Naive thymus-derived CD8-positive, alpha-beta T cell (primary cell): ENCODE measurements around the gene RASSF5. TPM values are rescaled to one million over a fixed set of nuclear protein-coding genes. Genes with fewer than 3 reads are reported as not detected.

Experiments used
- ATAC-seq, 2 donors: fragments of 150-1000 bp; cut with Tn5 transposase in 1 of 2; sonication (Bioruptor Pico), chemical (Tn5 transposase) in 1 of 2; 1 replicate in 1 of 2; 2 replicates in 1 of 2; pipeline ENCODE4 v1.10.0; 2021; ENCODE audit warnings: mild to moderate bottlenecking in 2 of 2, moderate library complexity in 2 of 2
- POLR2A ChIA-PET: fragments of 350-600 bp; sonication (Branson Sonifier 250); formaldehyde crosslinking; loops from one replicate; lab custom pipeline; 2021; ENCODE audit warnings: antibody characterized with exemption; lab: Charles Lee
- DNase-seq, 10 donors: peaks; one replicate each; pipeline versions ENCODE4 v3.0.0 to v3.0.0-alpha.2; 2020 to 2022
- H3K27ac Mint-ChIP-seq, 10 donors: one replicate each; pipeline ENCODE4 v1.8.0; 2020 to 2022; ENCODE audit warnings: mild to moderate bottlenecking in 10 of 10, mixed read lengths in 10 of 10, moderate library complexity in 4 of 10, inconsistent platforms in 1 of 10
- H3K27me3 Mint-ChIP-seq, 5 donors: one replicate each; pipeline ENCODE4 v1.8.0; 2021 to 2022; ENCODE audit warnings: mixed read lengths in 5 of 5
- H3K36me3 Mint-ChIP-seq, 3 donors: one replicate each; pipeline ENCODE4 v1.8.0; 2020 to 2022; ENCODE audit warnings: mixed read lengths in 3 of 3, mild to moderate bottlenecking in 2 of 3, inconsistent platforms in 1 of 3
- H3K4me1 Mint-ChIP-seq, 4 donors: one replicate each; pipeline ENCODE4 v1.8.0; 2021 to 2022; ENCODE audit warnings: mixed read lengths in 4 of 4
- H3K4me3 Mint-ChIP-seq, 10 donors: one replicate each; pipeline ENCODE4 v1.8.0; 2020 to 2022; ENCODE audit warnings: mild to moderate bottlenecking in 10 of 10, mixed read lengths in 10 of 10, moderate library complexity in 6 of 10, inconsistent platforms in 1 of 10
- H3K9me3 Mint-ChIP-seq, 9 donors: one replicate each; pipeline ENCODE4 v1.8.0; 2020 to 2022; ENCODE audit warnings: mixed read lengths in 9 of 9, mild to moderate bottlenecking in 3 of 9, inconsistent platforms in 1 of 9, moderate library complexity in 1 of 9
- polyA plus RNA-seq, 3 donors: library from polyadenylated mRNA; unstranded; fragments of 300-500 nt; fragmentation: Illumina TruSeq; gene quantifications; one replicate each; pipeline ENCODE4 v1.2.3, GENCODE V29; 2021
- total RNA-seq, 8 experiments: library from RNA in 2 of 8; stranded (reverse) in 2 of 8; gene quantifications; one replicate each; pipeline ENCODE4 v1.2.3 and lab custom pipeline; 2021 to 2026

Gene RASSF5, protein sequence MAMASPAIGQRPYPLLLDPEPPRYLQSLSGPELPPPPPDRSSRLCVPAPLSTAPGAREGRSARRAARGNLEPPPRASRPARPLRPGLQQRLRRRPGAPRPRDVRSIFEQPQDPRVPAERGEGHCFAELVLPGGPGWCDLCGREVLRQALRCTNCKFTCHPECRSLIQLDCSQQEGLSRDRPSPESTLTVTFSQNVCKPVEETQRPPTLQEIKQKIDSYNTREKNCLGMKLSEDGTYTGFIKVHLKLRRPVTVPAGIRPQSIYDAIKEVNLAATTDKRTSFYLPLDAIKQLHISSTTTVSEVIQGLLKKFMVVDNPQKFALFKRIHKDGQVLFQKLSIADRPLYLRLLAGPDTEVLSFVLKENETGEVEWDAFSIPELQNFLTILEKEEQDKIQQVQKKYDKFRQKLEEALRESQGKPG
- total RNA-seq, result 100 to 1,000 TPM; 224 to 229 TPM
- 100 to 1,000 TPM; 233 to 358 (median 291) TPM for polyA plus RNA-seq
- 284 to 625 (median 452) reads per million in 6 experiments for total RNA-seq (lab: John Stamatoyannopoulos, UW)

DNA sequence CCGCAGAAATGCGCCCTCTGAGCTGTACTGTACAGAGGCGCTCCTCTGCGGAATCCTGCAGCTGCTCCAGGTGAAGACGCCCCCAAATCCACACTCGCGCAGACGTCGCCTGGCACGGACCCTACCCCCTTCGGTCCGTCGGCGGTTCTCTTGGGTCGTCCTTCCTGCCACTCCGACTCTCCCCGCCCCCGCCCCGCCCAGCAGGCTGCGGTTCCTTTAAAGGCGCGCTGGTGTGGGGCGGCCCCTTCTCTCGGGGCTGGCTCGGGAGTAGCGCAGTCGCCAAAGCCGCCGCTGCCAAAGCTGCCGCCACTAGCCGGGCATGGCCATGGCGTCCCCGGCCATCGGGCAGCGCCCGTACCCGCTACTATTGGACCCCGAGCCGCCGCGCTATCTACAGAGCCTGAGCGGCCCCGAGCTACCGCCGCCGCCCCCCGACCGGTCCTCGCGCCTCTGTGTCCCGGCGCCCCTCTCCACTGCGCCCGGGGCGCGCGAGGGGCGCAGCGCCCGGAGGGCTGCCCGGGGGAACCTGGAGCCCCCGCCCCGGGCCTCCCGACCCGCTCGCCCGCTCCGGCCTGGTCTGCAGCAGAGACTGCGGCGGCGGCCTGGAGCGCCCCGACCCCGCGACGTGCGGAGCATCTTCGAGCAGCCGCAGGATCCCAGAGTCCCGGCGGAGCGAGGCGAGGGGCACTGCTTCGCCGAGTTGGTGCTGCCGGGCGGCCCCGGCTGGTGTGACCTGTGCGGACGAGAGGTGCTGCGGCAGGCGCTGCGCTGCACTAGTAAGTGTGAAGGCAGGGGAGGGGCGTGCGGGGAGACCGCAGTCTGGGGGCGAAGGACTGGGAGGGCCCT, at the start of gene RASSF5:
Gene RASSF5, plus strand, starts transcription at position 248 of the 846 bp plus-strand sequence. Its CDS starts 72 bp downstream, at position 320.
- POLR2A ChIA-PET, result interaction anchor here (0.6 to 3.0 kb wide), 14 partner anchors 8 to 105 kb away, joined by 3 to 18 read pairs (median 4); partner anchors contain the start of genes EIF2D and IKBKE
- Mint-ChIP-seq H3K4me3 (peak within 1 kb of the TSS; percentile 72 to 91 (median 80)), H3K27ac (peak within 1 kb of the TSS in 9 of 10 donors; percentile 32 to 75 (median 55)), H3K9me3 (no peaks in the 10 kb centered on the region), H3K36me3 (no peaks in the 10 kb centered on the region), H3K4me1 (peaks cover 14 to 48% (median 40%) of the 10 kb centered on the region in 4 donors), H3K27me3 (peaks cover 9 to 29% (median 14%) of the 10 kb centered on the region in 5 donors)
- DNase-seq (peak; percentile 65 to 89 (median 75)), ATAC-seq (peak; percentile 88 to 92)

DNA sequence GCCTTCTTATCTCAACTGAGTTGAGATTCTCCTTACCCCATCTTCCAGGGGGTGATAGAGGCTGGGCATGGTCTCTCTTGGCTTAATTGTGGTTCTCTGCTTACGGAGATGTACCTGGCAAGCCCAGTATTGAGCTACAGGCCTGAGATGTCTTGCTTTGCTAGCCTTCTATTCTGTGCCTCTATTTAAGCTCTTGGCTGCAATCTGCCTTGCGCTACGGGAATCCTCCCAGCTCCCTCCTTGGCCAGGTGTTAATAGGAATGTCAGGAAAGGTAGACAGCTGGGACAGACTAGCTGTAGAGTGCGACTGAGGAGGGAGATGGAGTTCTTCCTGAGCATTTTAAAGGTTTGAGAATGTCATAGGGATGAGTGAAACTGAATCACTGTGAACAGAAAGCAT, 47.6 kb upstream of the RASSF5 start:
- Mint-ChIP-seq H3K27ac (peak overlapping the region in 1 of 10 donors; percentile 24), H3K36me3 (peaks cover 0 to 6% (median 6%) of the 10 kb centered on the region in 3 donors), H3K9me3 (no peaks in the 10 kb centered on the region), H3K27me3 (no peaks in the 10 kb centered on the region), H3K4me1 (peaks cover 11 to 22% (median 18%) of the 10 kb centered on the region in 4 donors), H3K4me3 (no peak overlapping the region)
- POLR2A ChIA-PET, result interaction anchor here (0.6 to 2.6 kb wide), 2 partner anchors 20 to 85 kb away, joined by 6 to 7 read pairs; no protein-coding TSS in a partner anchor
- ATAC-seq (no peak), DNase-seq (no peak)

DNA sequence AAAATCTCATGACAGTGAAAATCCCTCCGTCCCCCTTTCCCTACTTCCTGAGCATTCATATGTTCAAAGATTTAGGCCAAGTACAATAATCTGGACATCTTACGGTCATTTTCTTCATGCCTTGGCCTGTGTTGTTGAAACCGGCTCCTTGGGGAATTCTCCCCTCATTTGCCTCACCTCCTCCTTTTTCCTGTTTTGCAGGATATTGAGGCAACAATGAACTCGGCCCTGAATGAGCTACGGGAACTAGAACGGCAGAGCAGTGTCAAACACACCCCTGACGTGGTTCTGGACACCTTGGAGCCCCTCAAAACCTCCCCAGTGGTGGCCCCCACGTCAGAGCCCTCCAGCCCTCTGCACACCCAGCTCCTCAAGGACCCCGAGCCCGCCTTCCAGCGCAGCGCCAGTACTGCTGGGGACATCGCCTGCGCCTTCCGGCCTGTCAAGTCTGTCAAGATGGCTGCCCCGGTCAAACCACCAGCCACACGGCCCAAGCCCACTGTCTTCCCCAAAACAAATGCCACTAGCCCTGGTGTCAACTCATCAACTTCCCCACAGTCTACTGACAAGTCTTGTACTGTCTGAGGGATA, 46.4 kb upstream of the RASSF5 start:
- ATAC-seq, result no peak
- peaks cover 12 to 32% (median 29%) of the 10 kb centered on the region in 4 donors for H3K4me1 Mint-ChIP-seq
- no peaks in the 10 kb centered on the region for H3K9me3 Mint-ChIP-seq
- POLR2A ChIA-PET, result interaction anchor here (1.2 to 2.9 kb wide), 4 partner anchors 10 to 19 kb away, joined by 3 to 22 read pairs (median 5); partner anchors contain the start of gene IKBKE
- H3K27ac Mint-ChIP-seq, result no peak overlapping the region
- no peaks in the 10 kb centered on the region for H3K36me3 Mint-ChIP-seq
- no peaks in the 10 kb centered on the region for H3K27me3 Mint-ChIP-seq
- DNase-seq, result no peak
- H3K4me3 Mint-ChIP-seq, result no peak overlapping the region

DNA sequence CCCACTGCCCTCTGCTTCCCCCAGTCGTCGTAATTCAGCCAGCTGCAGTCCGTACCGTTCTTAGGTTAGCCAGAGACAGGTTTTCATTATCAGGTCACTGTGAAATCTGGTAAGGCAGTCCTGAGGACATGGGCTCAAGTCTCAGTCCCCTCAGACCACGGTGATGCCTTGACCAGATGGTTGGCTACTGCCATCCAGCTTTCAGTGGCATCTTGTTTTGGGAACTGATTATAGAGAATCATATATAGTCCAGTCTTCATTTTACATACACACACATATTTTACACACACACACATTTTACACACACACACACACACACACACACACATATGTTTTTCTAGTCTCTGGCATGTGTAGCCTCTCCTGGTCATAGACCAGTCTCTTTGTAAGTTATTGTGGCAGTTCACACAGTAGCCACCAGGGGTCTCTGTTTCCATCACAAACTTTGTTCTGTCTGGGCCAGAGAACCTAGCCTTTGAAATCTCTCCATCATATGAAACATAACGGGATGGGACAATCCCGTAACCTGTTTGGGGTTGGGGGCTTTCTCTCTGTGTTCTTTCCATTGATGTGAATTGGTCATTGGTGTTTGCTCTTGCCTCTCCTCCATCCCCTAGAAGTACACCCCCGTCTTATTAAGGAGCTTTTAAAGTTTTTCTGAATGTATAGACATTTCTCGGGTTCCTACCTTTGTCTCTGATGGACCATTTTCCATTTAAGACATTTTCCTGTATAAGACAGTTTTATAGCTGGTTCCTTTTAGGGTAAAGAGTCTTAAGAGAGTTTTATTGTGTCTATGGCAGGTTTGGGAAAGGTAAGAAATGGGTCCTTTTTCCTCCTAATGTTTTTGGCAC, 45.5 kb upstream of the RASSF5 start:
- POLR2A ChIA-PET, result interaction anchor here (0.8 to 2.9 kb wide), 5 partner anchors 9 to 44 kb away, joined by 3 to 22 read pairs (median 4); partner anchors contain the start of gene IKBKE
- Mint-ChIP-seq H3K9me3 (no peaks in the 10 kb centered on the region), H3K27ac (peak overlapping the region in 2 of 10 donors; percentile 11 to 80)

DNA sequence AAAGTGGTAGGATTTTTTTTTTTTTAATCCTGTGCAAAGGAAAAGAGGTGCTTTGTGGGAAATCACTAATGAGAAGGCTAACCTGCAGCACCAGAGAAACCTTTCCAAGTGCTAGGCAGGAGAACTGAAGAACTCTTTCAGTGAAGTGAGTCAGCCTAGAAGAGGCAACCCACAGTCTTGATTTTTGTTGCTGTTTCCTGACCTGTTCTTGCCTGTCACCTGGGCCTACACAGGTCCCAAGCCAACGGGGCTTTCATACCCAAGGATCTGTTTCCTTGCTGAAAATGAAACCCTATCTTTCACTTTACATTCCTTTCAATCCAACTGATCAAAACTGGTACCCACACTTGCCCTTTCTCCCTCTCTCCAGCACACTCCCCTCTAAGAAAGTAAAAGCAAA, 44.2 kb upstream of the RASSF5 start:
- no peak for DNase-seq
- Mint-ChIP-seq H3K4me3 (no peak overlapping the region), H3K9me3 (no peaks in the 10 kb centered on the region), H3K4me1 (peaks cover 32 to 54% (median 50%) of the 10 kb centered on the region in 4 donors), H3K27me3 (no peaks in the 10 kb centered on the region), H3K36me3 (no peaks in the 10 kb centered on the region), H3K27ac (peak overlapping the region; percentile 32 to 93 (median 76))
- no peak for ATAC-seq
- POLR2A ChIA-PET, result interaction anchor here (2.9 kb wide), 1 partner anchor 7 kb away, joined by 22 read pairs; the partner anchor contains the start of gene IKBKE

More for the DNA sequence above, 45.5 kb upstream of the RASSF5 start:
- H3K36me3 Mint-ChIP-seq, result no peaks in the 10 kb centered on the region
- H3K4me1 Mint-ChIP-seq, result peaks cover 19 to 41% (median 37%) of the 10 kb centered on the region in 4 donors
- no peak overlapping the region for H3K4me3 Mint-ChIP-seq
- peak; percentile 84 to 90 for ATAC-seq
- H3K27me3 Mint-ChIP-seq, result no peaks in the 10 kb centered on the region
- DNase-seq, result peak; percentile 39 to 87 (median 67)

DNA sequence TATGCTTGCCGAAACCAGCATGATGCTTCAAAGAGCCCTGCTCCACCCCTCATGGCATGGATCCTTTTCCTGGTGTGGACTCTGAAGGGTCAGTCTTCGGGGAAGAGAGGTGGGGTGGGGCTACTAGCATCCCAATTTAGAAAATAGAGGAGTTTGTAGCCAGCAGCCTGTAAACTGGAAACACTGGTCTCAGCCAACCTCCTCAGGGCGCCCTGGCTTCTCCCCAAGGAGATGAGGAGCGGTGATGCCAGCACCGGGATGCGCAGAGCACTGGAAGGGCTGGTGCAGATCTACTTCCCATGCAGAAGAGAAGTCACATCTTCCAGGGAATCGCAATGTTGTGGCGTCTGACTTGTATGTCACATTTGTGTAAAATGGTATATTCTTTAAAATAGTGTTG, 43.4 kb upstream of the RASSF5 start:
- DNase-seq (no peak), ATAC-seq (no peak)
- Mint-ChIP-seq H3K4me3 (no peak overlapping the region), H3K4me1 (peaks cover 35 to 61% (median 57%) of the 10 kb centered on the region in 4 donors), H3K27ac (peak overlapping the region in 7 of 10 donors; percentile 75 to 95 (median 79)), H3K27me3 (no peaks in the 10 kb centered on the region), H3K9me3 (no peaks in the 10 kb centered on the region), H3K36me3 (no peaks in the 10 kb centered on the region)
- POLR2A ChIA-PET, result no interaction called here

DNA sequence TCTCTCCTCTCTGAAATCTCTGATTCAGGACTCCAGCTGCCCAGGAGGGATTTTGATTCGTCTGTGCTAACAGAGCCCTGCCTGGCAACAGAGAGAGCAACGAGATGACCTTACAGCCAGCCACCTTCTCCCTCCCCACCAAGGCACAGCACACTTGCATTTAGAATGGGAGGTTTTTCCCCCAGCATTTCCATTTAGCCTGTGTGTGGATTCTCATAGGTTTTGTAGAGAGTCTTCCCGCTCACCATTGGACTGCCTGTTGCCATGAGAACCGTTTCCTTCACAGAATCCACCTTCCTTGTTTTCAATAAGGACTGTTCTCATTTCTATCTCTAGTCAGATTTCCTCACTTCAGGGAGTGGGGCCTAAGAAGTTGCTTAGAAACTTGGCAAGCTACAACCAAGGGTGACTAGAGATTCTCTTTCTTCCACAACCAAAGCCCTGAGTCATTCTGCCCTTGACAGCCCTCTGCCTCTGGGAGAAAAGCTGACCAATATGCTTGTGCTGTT, 42.8 kb upstream of the RASSF5 start:
- Mint-ChIP-seq H3K4me1 (peaks cover 38 to 67% (median 63%) of the 10 kb centered on the region in 4 donors), H3K27ac (peak overlapping the region; percentile 32 to 96 (median 82)), H3K4me3 (no peak overlapping the region), H3K9me3 (no peaks in the 10 kb centered on the region), H3K36me3 (no peaks in the 10 kb centered on the region), H3K27me3 (no peaks in the 10 kb centered on the region)
- ATAC-seq (no peak), DNase-seq (no peak)
- POLR2A ChIA-PET, result interaction anchor here (0.6 to 1.9 kb wide), 3 partner anchors 43 to 134 kb away, joined by 3 to 7 read pairs (median 3); partner anchors contain the start of gene RASSF5

DNA sequence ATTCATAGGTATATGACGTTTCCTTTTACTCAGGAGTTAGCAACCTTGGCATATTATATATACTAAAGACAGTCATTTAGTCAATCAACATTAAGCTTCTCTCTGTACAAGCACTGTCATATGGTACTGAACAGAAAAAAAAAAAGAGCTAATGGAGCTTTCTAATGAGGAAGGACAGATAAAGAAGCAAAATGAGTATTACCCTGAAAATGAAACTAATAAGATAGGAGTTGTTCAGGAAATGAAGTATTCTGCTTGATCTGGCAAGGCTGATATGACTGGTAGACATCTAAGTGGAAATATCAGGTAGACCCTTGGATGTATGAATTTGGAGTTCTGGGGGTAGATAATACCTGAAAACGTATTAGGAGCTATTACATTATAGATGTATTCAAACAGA, 41.4 kb upstream of the RASSF5 start:
- DNase-seq (no peak), ATAC-seq (no peak)
- no peaks in the 10 kb centered on the region for H3K27me3 Mint-ChIP-seq
- no peaks in the 10 kb centered on the region for H3K36me3 Mint-ChIP-seq
- peak overlapping the region; percentile 5 to 96 (median 80) for H3K27ac Mint-ChIP-seq
- peaks cover 43 to 77% (median 72%) of the 10 kb centered on the region in 4 donors for H3K4me1 Mint-ChIP-seq
- peak overlapping the region in 8 of 10 donors; percentile 8 to 95 (median 68) for H3K4me3 Mint-ChIP-seq
- POLR2A ChIA-PET, result interaction anchor here (0.6 to 1.9 kb wide), 5 partner anchors 12 to 147 kb away, joined by 3 to 7 read pairs (median 4); partner anchors contain the start of gene RASSF5
- H3K9me3 Mint-ChIP-seq, result no peaks in the 10 kb centered on the region

DNA sequence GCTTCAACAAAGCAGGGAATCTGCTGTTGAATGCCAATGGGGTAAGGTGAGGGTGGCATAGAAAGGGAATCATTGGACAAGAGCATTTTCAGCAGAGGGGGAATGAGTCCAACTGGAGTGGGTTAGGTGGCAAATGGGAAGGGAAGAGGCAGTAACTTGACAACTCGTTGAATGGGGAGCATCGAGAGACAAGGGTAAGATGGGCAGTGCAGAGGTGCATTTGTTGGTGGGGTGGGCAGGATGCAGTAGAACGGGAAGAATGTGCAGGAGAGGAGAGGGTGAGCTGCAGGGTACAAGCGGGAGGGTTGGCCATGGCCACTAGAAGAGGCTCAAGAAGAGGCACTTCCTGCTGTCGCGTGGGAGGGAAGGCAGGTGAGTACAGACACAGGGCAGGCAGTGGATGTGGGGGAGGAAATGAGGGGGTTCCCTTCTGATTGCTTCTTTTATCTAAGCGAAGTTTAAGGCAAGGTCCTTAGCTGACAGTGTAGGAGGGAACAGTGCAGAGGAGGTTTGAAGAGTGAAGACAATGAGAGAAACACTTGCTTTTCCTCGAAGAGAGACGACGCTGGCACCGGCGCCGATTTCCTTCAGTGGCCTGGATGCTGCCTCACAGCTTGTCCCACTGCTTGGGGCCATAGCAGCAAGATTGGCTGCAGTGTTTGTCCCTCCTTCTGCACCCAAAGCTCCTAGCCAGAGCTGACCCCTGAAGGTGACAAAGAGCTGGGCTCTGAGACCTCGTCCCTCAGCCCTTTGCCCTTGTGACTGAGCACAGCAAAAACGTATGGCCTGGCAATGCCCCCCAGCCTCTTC, 40.3 kb upstream of the RASSF5 start:
- Mint-ChIP-seq H3K4me3 (peak overlapping the region; percentile 57 to 97 (median 92)), H3K27me3 (no peaks in the 10 kb centered on the region), H3K36me3 (no peaks in the 10 kb centered on the region), H3K27ac (peak overlapping the region; percentile 42 to 96 (median 89)), H3K9me3 (no peaks in the 10 kb centered on the region), H3K4me1 (peaks cover 49 to 82% (median 79%) of the 10 kb centered on the region in 4 donors)
- DNase-seq, result peak in 5 of 10 donors; percentile 23 to 68 (median 28)
- peak; percentile 8 to 29 for ATAC-seq
- POLR2A ChIA-PET, result interaction anchor here (0.6 to 1.5 kb wide), 3 partner anchors 12 to 100 kb away, joined by 3 to 4 read pairs (median 3); no protein-coding TSS in a partner anchor

DNA sequence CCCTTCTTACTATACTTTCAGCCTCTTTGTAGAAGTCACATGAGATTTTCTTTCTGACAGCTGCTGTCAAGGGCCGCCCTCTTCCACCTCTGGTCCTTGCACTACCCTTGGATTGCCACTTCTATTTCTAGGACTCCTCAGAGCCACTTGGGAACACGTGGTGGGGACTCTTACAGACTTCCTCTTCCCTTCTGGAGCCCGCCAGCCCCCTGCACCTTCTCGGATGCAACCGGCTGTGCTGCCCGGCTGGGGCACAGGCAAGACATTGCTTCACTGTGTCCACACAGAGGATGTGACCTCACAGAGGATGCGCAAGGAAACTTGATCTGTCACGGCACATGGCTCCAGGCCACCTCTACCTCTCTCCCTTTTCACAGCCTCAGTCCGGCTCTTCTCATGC, 39.4 kb upstream of the RASSF5 start:
- H3K27ac Mint-ChIP-seq, result peak overlapping the region; percentile 42 to 96 (median 89)
- H3K27me3 Mint-ChIP-seq, result no peaks in the 10 kb centered on the region
- peaks cover 58 to 87% (median 85%) of the 10 kb centered on the region in 4 donors for H3K4me1 Mint-ChIP-seq
- no peaks in the 10 kb centered on the region for H3K9me3 Mint-ChIP-seq
- POLR2A ChIA-PET, result no interaction called here
- peak in 1 of 2 donors; percentile 7 for ATAC-seq
- peak overlapping the region; percentile 46 to 97 (median 92) for H3K4me3 Mint-ChIP-seq
- H3K36me3 Mint-ChIP-seq, result peaks cover 0 to 5% (median 0%) of the 10 kb centered on the region in 3 donors
- DNase-seq, result peak in 3 of 10 donors; percentile 7 to 21 (median 18)
